GM12878 (cell line): ENCODE measurements around the gene CPT1C. TPM values are rescaled to one million over a fixed set of nuclear protein-coding genes. Genes with fewer than 3 reads are reported as not detected.
A peak's percentile ranks its signal among the peaks of the same experiment; 100 is the strongest.

Source experiments
- CHD1 ChIP-seq: IDR thresholded peaks from 2 replicates; pipeline ENCODE4 v1.6.1; 2012; ENCODE audit warnings: low read depth, low read length, improper control_type of control experiment
- CHD2 ChIP-seq: IDR thresholded peaks from 2 replicates; pipeline ENCODE4 v1.6.1; 2011; ENCODE audit warnings: low read depth, low read length, improper control_type of control experiment, borderline replicate concordance
- EP300 ChIP-seq, 2 experiments: fragments of 150-350 bp in 1 of 2; IDR thresholded peaks; 2 replicates each; pipeline ENCODE4 v1.6.1; 2011 to 2012; ENCODE audit warnings: low read depth in 2 of 2, low read length in 2 of 2, borderline replicate concordance in 1 of 2, improper control_type of control experiment in 1 of 2, inconsistent platforms in 1 of 2; ENCODE audit not compliant: control insufficient read depth in 1 of 2
- ESRRA ChIP-seq: IDR thresholded peaks from 2 replicates; pipeline ENCODE4 v1.6.1; 2012; ENCODE audit warnings: mild to moderate bottlenecking, low read length, improper control_type of control experiment
- EZH2 ChIP-seq: IDR thresholded peaks from 2 replicates; pipeline ENCODE4 v1.6.1; 2012; ENCODE audit warnings: low read depth, mild to moderate bottlenecking, control low read depth, inconsistent platforms, low read length, borderline replicate concordance; ENCODE audit not compliant: control insufficient read depth
- FOXK2 ChIP-seq: fragments of 450-650 bp; IDR thresholded peaks from 2 replicates; pipeline ENCODE4 v1.6.1; 2017; ENCODE audit warnings: mild to moderate bottlenecking, moderate library complexity
- HDGF ChIP-seq: fragments of 450-650 bp; IDR thresholded peaks from 2 replicates; pipeline ENCODE4 v1.6.1; 2016; ENCODE audit warnings: antibody characterized with exemption
- KAT2A ChIP-seq: conservative IDR thresholded peaks from 2 replicates; pipeline ENCODE4 v1.6.1; 2011; ENCODE audit warnings: low read depth, low read length; ENCODE audit not compliant: control insufficient read depth
- KDM1A ChIP-seq: fragments of 200-600 bp; sonication (generic); IDR thresholded peaks from 2 replicates; pipeline ENCODE4 v1.6.1; 2016; ENCODE audit warnings: borderline replicate concordance
- MEF2B ChIP-seq: fragments of 450-650 bp; IDR thresholded peaks from 2 replicates; pipeline ENCODE4 v1.6.1; 2018; ENCODE audit warnings: mild to moderate bottlenecking, moderate library complexity; ENCODE audit not compliant: partially characterized antibody, poor library complexity, severe bottlenecking
- MTA3 ChIP-seq: IDR thresholded peaks from 2 replicates; pipeline ENCODE4 v1.6.1; 2012; ENCODE audit warnings: low read length, inconsistent platforms, borderline replicate concordance
- MYB ChIP-seq: fragments of 150-350 bp; IDR thresholded peaks from 2 replicates; pipeline ENCODE4 v1.6.1; 2014; ENCODE audit warnings: mild to moderate bottlenecking, low read depth, low read length, borderline replicate concordance
- NR2F1 ChIP-seq: fragments of 450-650 bp; conservative IDR thresholded peaks from 2 replicates; pipeline ENCODE4 v1.6.1; 2017; ENCODE audit warnings: mild to moderate bottlenecking
- PKNOX1 ChIP-seq: fragments of 450-650 bp; IDR thresholded peaks from 2 replicates; pipeline ENCODE4 v1.6.1; 2016; ENCODE audit warnings: mild to moderate bottlenecking
- RBBP5 ChIP-seq: fragments of 200-600 bp; sonication (generic); conservative IDR thresholded peaks from 2 replicates; pipeline ENCODE4 v1.6.1; 2016
- SIX5 ChIP-seq: IDR thresholded peaks from 2 replicates; pipeline ENCODE4 v1.6.1; 2011; ENCODE audit warnings: mild to moderate bottlenecking, low read depth, low read length, moderate library complexity; ENCODE audit not compliant: severe bottlenecking
- SMAD5 ChIP-seq: IDR thresholded peaks from 2 replicates; pipeline ENCODE4 v1.6.1; 2016; ENCODE audit warnings: antibody characterized with exemption, low read depth
- SREBF2 ChIP-seq: IDR thresholded peaks from 2 replicates; pipeline ENCODE4 v1.6.1; 2012; ENCODE audit warnings: mild to moderate bottlenecking, low read length
- TCF3 ChIP-seq: IDR thresholded peaks from 2 replicates; pipeline ENCODE4 v1.6.1; 2012; ENCODE audit warnings: low read depth, mild to moderate bottlenecking, low read length, borderline replicate concordance; ENCODE audit not compliant: insufficient read depth
- YBX1 ChIP-seq: fragments of 450-650 bp; IDR thresholded peaks from 2 replicates; pipeline ENCODE4 v1.6.1; 2016; ENCODE audit warnings: antibody characterized with exemption
- ZBED1 ChIP-seq: IDR thresholded peaks from 2 replicates; pipeline ENCODE4 v1.6.1; 2016; ENCODE audit warnings: borderline replicate concordance
- ZBTB33 ChIP-seq: fragments of 450-650 bp; IDR thresholded peaks from 2 replicates; pipeline ENCODE4 v1.6.1; 2017; ENCODE audit warnings: mild to moderate bottlenecking
- ZNF207 ChIP-seq: fragments of 450-650 bp; IDR thresholded peaks from 2 replicates; pipeline ENCODE4 v1.6.1; 2014; ENCODE audit warnings: antibody characterized with exemption, mild to moderate bottlenecking, borderline replicate concordance
- ZNF217 ChIP-seq: fragments of 450-650 bp; IDR thresholded peaks from 2 replicates; pipeline ENCODE4 v1.6.1; 2017; ENCODE audit warnings: antibody characterized with exemption, mild to moderate bottlenecking
- polyA plus RNA-seq, 11 experiments: library from polyadenylated mRNA; depleted of rRNA in 4 of 11; unstranded in 6 of 11; stranded (reverse) in 5 of 11; fragments of >200 nt; fragmentation: Nextera tagmentation in 4 of 11; fragmentation: Illumina TruSeq in 1 of 11; extraction: Ambion mirVana in 4 of 11; extraction: Trizol in 1 of 11; gene quantifications; 1 replicate in 1 of 11; 2 replicates in 10 of 11; pipeline versions ENCODE4 v1.2.1 to v1.2.3, GENCODE V29; 2011 to 2016; ENCODE audit warnings: inconsistent platforms in 2 of 11, missing spikeins in 2 of 11, low read depth in 1 of 11
- total RNA-seq, 4 experiments: library from RNA; depleted of rRNA in 3 of 4; stranded (reverse); fragments of >200 nt in 3 of 4; fragmentation: Illumina TruSeq in 1 of 4; extraction: Trizol in 1 of 4; gene quantifications; 2 replicates each; pipeline versions ENCODE4 v1.2.1 to v1.2.3, GENCODE V29; 2013 to 2021
- TF ChIP-seq, protein P1 (sequence below): fragments of 450-650 bp; formaldehyde crosslinking; IDR thresholded peaks from 2 replicates; pipeline ENCODE4 v1.4.0; 2020; ENCODE audit warnings: mild to moderate bottlenecking, moderate library complexity

CPT1C gene
- total and polyA plus RNA-seq, 10 of the 15 experiments (the other 5 are each of a cell fraction or from before 2014, with no cell fraction given): 0.04 to 0.56 (median 0.21) TPM; not detected in 3

- TF ChIP-seq PKNOX1 (peak; percentile 95), SREBF2 (no peak), SIX5 (no peak), ZBED1 (no peak), MTA3 (no peak), MEF2B (no peak), KDM1A (no peak), NR2F1 (peak; percentile 51; the same call in 1 of the 2 replicates), HDGF (0 out of 2 replicates have a peak, but pooled peaks have one; percentile 58), ESRRA (no peak), ZBTB33 (no peak), EZH2 (no peak), EP300 (IDR thresholded peaks at IDR 0.05; ENCODE audit: borderline replicate concordance in 1 of 2, control insufficient read depth in 1 of 2, low read depth in 2 of 2, low read length in 2 of 2) (no peak), RBBP5 (no peak), ZNF217 (no peak), KAT2A (no peak), TCF3 (no peak), SMAD5 (no peak), CHD1 (no peak), FOXK2 (no peak), CHD2 (no peak), ZNF207 (no peak), YBX1 (no peak), MYB (no peak)
- TF ChIP-seq, protein P1, sequence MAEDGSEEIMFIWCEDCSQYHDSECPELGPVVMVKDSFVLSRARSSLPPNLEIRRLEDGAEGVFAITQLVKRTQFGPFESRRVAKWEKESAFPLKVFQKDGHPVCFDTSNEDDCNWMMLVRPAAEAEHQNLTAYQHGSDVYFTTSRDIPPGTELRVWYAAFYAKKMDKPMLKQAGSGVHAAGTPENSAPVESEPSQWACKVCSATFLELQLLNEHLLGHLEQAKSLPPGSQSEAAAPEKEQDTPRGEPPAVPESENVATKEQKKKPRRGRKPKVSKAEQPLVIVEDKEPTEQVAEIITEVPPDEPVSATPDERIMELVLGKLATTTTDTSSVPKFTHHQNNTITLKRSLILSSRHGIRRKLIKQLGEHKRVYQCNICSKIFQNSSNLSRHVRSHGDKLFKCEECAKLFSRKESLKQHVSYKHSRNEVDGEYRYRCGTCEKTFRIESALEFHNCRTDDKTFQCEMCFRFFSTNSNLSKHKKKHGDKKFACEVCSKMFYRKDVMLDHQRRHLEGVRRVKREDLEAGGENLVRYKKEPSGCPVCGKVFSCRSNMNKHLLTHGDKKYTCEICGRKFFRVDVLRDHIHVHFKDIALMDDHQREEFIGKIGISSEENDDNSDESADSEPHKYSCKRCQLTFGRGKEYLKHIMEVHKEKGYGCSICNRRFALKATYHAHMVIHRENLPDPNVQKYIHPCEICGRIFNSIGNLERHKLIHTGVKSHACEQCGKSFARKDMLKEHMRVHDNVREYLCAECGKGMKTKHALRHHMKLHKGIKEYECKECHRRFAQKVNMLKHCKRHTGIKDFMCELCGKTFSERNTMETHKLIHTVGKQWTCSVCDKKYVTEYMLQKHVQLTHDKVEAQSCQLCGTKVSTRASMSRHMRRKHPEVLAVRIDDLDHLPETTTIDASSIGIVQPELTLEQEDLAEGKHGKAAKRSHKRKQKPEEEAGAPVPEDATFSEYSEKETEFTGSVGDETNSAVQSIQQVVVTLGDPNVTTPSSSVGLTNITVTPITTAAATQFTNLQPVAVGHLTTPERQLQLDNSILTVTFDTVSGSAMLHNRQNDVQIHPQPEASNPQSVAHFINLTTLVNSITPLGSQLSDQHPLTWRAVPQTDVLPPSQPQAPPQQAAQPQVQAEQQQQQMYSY (CRISPR knock-in tag): no peak
- TF ChIP-seq, all 136 proteins: peak for 22
These were observed 18.6 kb upstream of the CPT1C start (continued) for GRCh38 chr19:49672131-49672919.
